ENCODE data around the gene FBRS. TPM values are rescaled to one million over a fixed set of nuclear protein-coding genes. Genes with fewer than 3 reads are reported as not detected.

The FBRS gene
- total and polyA plus RNA-seq, 2 of the 13 experiments (the other 11 are each of a cell fraction or from before 2014, with no cell fraction given) = 13.7 to 16.2 TPM

- no peak for TF ChIP-seq SSRP1 (CRISPR knock-in tag; IDR thresholded peaks at IDR 0.05)
- no peak for TF ChIP-seq ZNF235 (CRISPR knock-in tag; IDR thresholded peaks at IDR 0.05; ENCODE audit: borderline replicate concordance)
- peak; percentile 73; the same call in 1 of the 2 replicates for TF ChIP-seq SP5 (CRISPR knock-in tag; IDR thresholded peaks at IDR 0.05; ENCODE audit: borderline replicate concordance, low read depth)
- TF ChIP-seq ZNF670 (CRISPR knock-in tag; IDR thresholded peaks at IDR 0.05; ENCODE audit: borderline replicate concordance) = peak; percentile 26; the same call in 1 of the 2 replicates
- no peak; the same call in 1 of the 2 replicates for TF ChIP-seq ZNF142 (CRISPR knock-in tag; IDR thresholded peaks at IDR 0.05)
- TF ChIP-seq ZBTB49 (CRISPR knock-in tag; IDR thresholded peaks at IDR 0.05; ENCODE audit: borderline replicate concordance) = no peak
- TF ChIP-seq ZBTB3 (CRISPR knock-in tag; IDR thresholded peaks at IDR 0.05; ENCODE audit: borderline replicate concordance, low read depth) = no peak; the same call in 1 of the 2 replicates
- TF ChIP-seq ZNF136 (CRISPR knock-in tag; IDR thresholded peaks at IDR 0.05; ENCODE audit: low read depth) = no peak
- no peak; the same call in 1 of the 2 replicates for TF ChIP-seq ZNF747 (CRISPR knock-in tag; IDR thresholded peaks at IDR 0.05; ENCODE audit: borderline replicate concordance)
- no peak; the same call in 1 of the 2 replicates for TF ChIP-seq SNAPC5 (CRISPR knock-in tag; IDR thresholded peaks at IDR 0.05; ENCODE audit: borderline replicate concordance)
- no peak for TF ChIP-seq JDP2 (CRISPR knock-in tag; IDR thresholded peaks at IDR 0.05; ENCODE audit: borderline replicate concordance)
- peak; percentile 90 for TF ChIP-seq YY1 (IDR thresholded peaks at IDR 0.05; ENCODE audit: insufficient read depth, insufficient replicate concordance, low read depth, low read length)
- TF ChIP-seq ZC3H4 (CRISPR knock-in tag; IDR thresholded peaks at IDR 0.05; ENCODE audit: borderline replicate concordance) = no peak
- TF ChIP-seq MXD3 (CRISPR knock-in tag; IDR thresholded peaks at IDR 0.05) = 0 out of 2 replicates have a peak, but pooled peaks have one; percentile 60
- no peak for TF ChIP-seq AHR (CRISPR knock-in tag; IDR thresholded peaks at IDR 0.05)
- TF ChIP-seq ZNF576 (CRISPR knock-in tag; IDR thresholded peaks at IDR 0.05) = no peak
- TF ChIP-seq ZBTB34 (CRISPR knock-in tag; IDR thresholded peaks at IDR 0.05) = no peak
- no peak for TF ChIP-seq ZFP1 (CRISPR knock-in tag; IDR thresholded peaks at IDR 0.05)
Measured at GRCh38 chr16:30657866-30658730, at the start of gene FBRS (continued).
